Panc1 (cell line): ENCODE measurements around the gene ATP7B. TPM values are rescaled to one million over a fixed set of nuclear protein-coding genes. Genes with fewer than 3 reads are reported as not detected.

ENCODE experiments used
- ATAC-seq: fragments of 200-7000 bp; cut with Tn5 transposase; 2 replicates; pipeline ENCODE4 v1.9.1; 2020; ENCODE audit warnings: mild to moderate bottlenecking, moderate library complexity
- BruUV-seq: library from RNA; stranded (reverse); fragments of 400-500 nt; replicated peaks from 2 replicates; lab custom pipeline; 2021; lab: Mats Ljungman, UMichigan
- CTCF ChIA-PET: fragments of 300-600 bp; sonication (Branson Sonifier 250); formaldehyde crosslinking; loops from one replicate; lab custom pipeline; 2022; ENCODE audit warnings: antibody characterized with exemption; lab: Charles Lee
- POLR2A ChIA-PET: fragments of 300-600 bp; sonication (Branson Sonifier 250); formaldehyde crosslinking; loops from one replicate; lab custom pipeline; 2022; ENCODE audit warnings: antibody characterized with exemption; lab: Charles Lee
- DNase-seq: peaks from one replicate; pipeline ENCODE4 v3.0.0-alpha.2; 2010; ENCODE audit warnings: low read depth, low spot score
- H3K27ac ChIP-seq: 2 replicates; pipeline ENCODE4 v1.5.1; 2011; ENCODE audit warnings: mild to moderate bottlenecking, low read length, inconsistent platforms
- H3K27me3 ChIP-seq: fragments of 200-500 bp; sonication (Bioruptor generic); 2 replicates; pipeline ENCODE4 v1.6.0; 2014; ENCODE audit warnings: low read length, inconsistent platforms; ENCODE audit not compliant: control insufficient read depth, insufficient read depth
- H3K36me3 ChIP-seq: fragments of 200-500 bp; sonication (Bioruptor generic); 2 replicates; pipeline ENCODE4 v1.5.1; 2014; ENCODE audit warnings: inconsistent platforms, mild to moderate bottlenecking, low read length, moderate library complexity; ENCODE audit not compliant: control insufficient read depth, insufficient read depth
- H3K4me1 ChIP-seq: 2 replicates; pipeline ENCODE4 v1.5.1; 2011; ENCODE audit warnings: inconsistent platforms, mild to moderate bottlenecking, low read length, moderate library complexity; ENCODE audit not compliant: control insufficient read depth, insufficient read depth
- H3K4me3 ChIP-seq, 2 experiments: 2 replicates each; pipeline ENCODE4 v1.5.1; 2011 to 2012; ENCODE audit warnings: low read depth in 2 of 2, low read length in 2 of 2, mild to moderate bottlenecking in 2 of 2, inconsistent platforms in 1 of 2, moderate library complexity in 1 of 2
- H3K9me3 ChIP-seq: fragments of 200-500 bp; sonication (Bioruptor generic); 2 replicates; pipeline ENCODE4 v1.5.1; 2014; ENCODE audit warnings: low read depth, mild to moderate bottlenecking, inconsistent platforms, low read length, moderate library complexity; ENCODE audit not compliant: control insufficient read depth, insufficient read depth
- POLR2AphosphoS5 ChIP-seq: IDR thresholded peaks from 2 replicates; pipeline ENCODE4 v1.6.1; 2012; ENCODE audit warnings: mild to moderate bottlenecking, low read depth, low read length, moderate library complexity
- REST ChIP-seq, 2 experiments: IDR thresholded peaks; 2 replicates each; pipeline ENCODE4 v1.6.1; 2011 to 2012; ENCODE audit warnings: low read depth in 2 of 2, control low read depth in 1 of 2, low read length in 1 of 2, mild to moderate bottlenecking in 1 of 2, moderate library complexity in 1 of 2; ENCODE audit not compliant: insufficient read depth in 1 of 2
- SIN3A ChIP-seq: IDR thresholded peaks from 2 replicates; pipeline ENCODE4 v1.6.1; 2012; ENCODE audit warnings: low read depth, mild to moderate bottlenecking, low read length, moderate library complexity, borderline replicate concordance; ENCODE audit not compliant: insufficient read depth
- TCF7L2 ChIP-seq: IDR thresholded peaks from 2 replicates; pipeline ENCODE4 v1.6.1; 2011; ENCODE audit warnings: mild to moderate bottlenecking, low read depth, low read length, inconsistent platforms
- in situ Hi-C: cut with HindIII; loops from 2 replicates; pipeline ENCODE4 v1.10.0; 2016; ENCODE audit warnings: low sequenced_read_pairs, low pct_unique_long_range_greater_than_20kb
- intact Hi-C: fragments of 100-400 bp; cut with micrococcal nuclease; formaldehyde crosslinking; loops from one replicate; pipeline ENCODE4 v1.10.0; 2022; ENCODE audit not compliant: unreplicated experiment
- total RNA-seq: library from RNA; stranded (reverse); gene quantifications from one replicate; pipeline ENCODE4 v1.2.1, GENCODE V29; 2021; ENCODE audit not compliant: unreplicated experiment
- TF ChIP-seq, protein P1 (sequence below): fragments of 450-650 bp; IDR thresholded peaks from 2 replicates; pipeline ENCODE4 v1.5.1; 2017; ENCODE audit warnings: mild to moderate bottlenecking

Gene ATP7B
- total RNA-seq, 1 experiment from 2014 or later = 19.6 TPM

- no peak overlapping the region for H3K27ac ChIP-seq
- DNase-seq (no peak), ATAC-seq (no peak)
- no peaks in the 10 kb centered on the region for H3K4me1 ChIP-seq
- H3K9me3 ChIP-seq = no peaks in the 10 kb centered on the region
- H3K36me3 ChIP-seq = peaks cover 3% of the 10 kb centered on the region
- no peak overlapping the region for H3K4me3 ChIP-seq
- in situ Hi-C loops = no loop called here
- intact Hi-C loops = no loop called here
- BruUV-seq = no TSS peak
- no peaks in the 10 kb centered on the region for H3K27me3 ChIP-seq
- TF ChIP-seq TCF7L2 (no peak), POLR2AphosphoS5 (no peak), SIN3A (no peak), REST (IDR thresholded peaks at IDR 0.05; ENCODE audit: insufficient read depth in 1 of 2, low read depth in 2 of 2, low read length in 1 of 2) (no peak)
- TF ChIP-seq, protein P1, sequence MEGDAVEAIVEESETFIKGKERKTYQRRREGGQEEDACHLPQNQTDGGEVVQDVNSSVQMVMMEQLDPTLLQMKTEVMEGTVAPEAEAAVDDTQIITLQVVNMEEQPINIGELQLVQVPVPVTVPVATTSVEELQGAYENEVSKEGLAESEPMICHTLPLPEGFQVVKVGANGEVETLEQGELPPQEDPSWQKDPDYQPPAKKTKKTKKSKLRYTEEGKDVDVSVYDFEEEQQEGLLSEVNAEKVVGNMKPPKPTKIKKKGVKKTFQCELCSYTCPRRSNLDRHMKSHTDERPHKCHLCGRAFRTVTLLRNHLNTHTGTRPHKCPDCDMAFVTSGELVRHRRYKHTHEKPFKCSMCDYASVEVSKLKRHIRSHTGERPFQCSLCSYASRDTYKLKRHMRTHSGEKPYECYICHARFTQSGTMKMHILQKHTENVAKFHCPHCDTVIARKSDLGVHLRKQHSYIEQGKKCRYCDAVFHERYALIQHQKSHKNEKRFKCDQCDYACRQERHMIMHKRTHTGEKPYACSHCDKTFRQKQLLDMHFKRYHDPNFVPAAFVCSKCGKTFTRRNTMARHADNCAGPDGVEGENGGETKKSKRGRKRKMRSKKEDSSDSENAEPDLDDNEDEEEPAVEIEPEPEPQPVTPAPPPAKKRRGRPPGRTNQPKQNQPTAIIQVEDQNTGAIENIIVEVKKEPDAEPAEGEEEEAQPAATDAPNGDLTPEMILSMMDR = no peak
- CTCF ChIA-PET = no interaction called here
- POLR2A ChIA-PET = no interaction called here
Observed at GRCh38 chr13:52022356-52022755, 11.1 kb upstream of the ATP7B start.

GRCh38 chr13:52020191-52020590 lies 8.9 kb upstream of the ATP7B start:
- Histone ChIP-seq H3K27ac (no peak overlapping the region), H3K4me1 (no peaks in the 10 kb centered on the region), H3K36me3 (peaks cover 3% of the 10 kb centered on the region), H3K27me3 (no peaks in the 10 kb centered on the region), H3K4me3 (no peak overlapping the region), H3K9me3 (no peaks in the 10 kb centered on the region)
- no TSS peak for BruUV-seq
- ATAC-seq (no peak), DNase-seq (no peak)
- ChIA-PET CTCF (no interaction called here), POLR2A (no interaction called here)
- in situ Hi-C loops = no loop called here
- intact Hi-C loops = no loop called here
- TF ChIP-seq REST (IDR thresholded peaks at IDR 0.05; ENCODE audit: insufficient read depth in 1 of 2, low read depth in 2 of 2, low read length in 1 of 2) = no peak
- TF ChIP-seq SIN3A = no peak
- TF ChIP-seq, protein P1 = no peak
